NCI-H1694 (cell line): ENCODE measurements around the gene TMEM175.

Source experiments
- DNase-seq: peaks from one replicate; lab custom pipeline; 2025; lab: John Stamatoyannopoulos, UW

TMEM175 gene

GRCh38 chr4:931960-932712 is at the start of gene TMEM175, which contains the start of gene GAK:
TSS of gene TMEM175 (plus strand) at chr4:932460. CDS start at chr4:947740, 15,280 bp downstream.
TSS of gene GAK (minus strand) at chr4:932316. CDS start at chr4:932187, 129 bp downstream.
- DNase-seq, result peak; percentile 70

GRCh38 chr4:882646-883045 is 49.6 kb upstream of the TMEM175 start:
- no peak for DNase-seq

GRCh38 chr4:883377-884095 is 48.7 kb upstream of the TMEM175 start:
- no peak for DNase-seq

- no peak for DNase-seq
These were observed 48.0 kb upstream of the TMEM175 start for GRCh38 chr4:884259-884658.

GRCh38 chr4:884896-885295 is 47.4 kb upstream of the TMEM175 start:
- no peak for DNase-seq

- DNase-seq, result no peak
These were observed 46.9 kb upstream of the TMEM175 start for GRCh38 chr4:885353-885752.

- no peak for DNase-seq
These were observed 46.0 kb upstream of the TMEM175 start for GRCh38 chr4:886244-886643.

GRCh38 chr4:887034-887763 is 45.1 kb upstream of the TMEM175 start:
- DNase-seq, result no peak

- DNase-seq, result no peak
These were observed 44.2 kb upstream of the TMEM175 start for GRCh38 chr4:888029-888428.

GRCh38 chr4:889516-889915 is 42.7 kb upstream of the TMEM175 start:
- no peak for DNase-seq

- DNase-seq, result no peak
These were observed 42.1 kb upstream of the TMEM175 start for GRCh38 chr4:890036-890695.

GRCh38 chr4:891747-892146 is 40.5 kb upstream of the TMEM175 start:
- DNase-seq, result no peak

GRCh38 chr4:892780-893179 is 39.5 kb upstream of the TMEM175 start:
- no peak for DNase-seq

- no peak for DNase-seq
These were observed 38.8 kb upstream of the TMEM175 start for GRCh38 chr4:893276-893994.

GRCh38 chr4:893995-894705 is 38.1 kb upstream of the TMEM175 start:
- no peak for DNase-seq

- DNase-seq, result no peak
These were observed 36.7 kb upstream of the TMEM175 start for GRCh38 chr4:895596-895995.

- no peak for DNase-seq
These were observed 36.0 kb upstream of the TMEM175 start for GRCh38 chr4:896216-896615.

- no peak for DNase-seq
These were observed 35.6 kb upstream of the TMEM175 start for GRCh38 chr4:896630-897029.

- no peak for DNase-seq
These were observed 34.1 kb upstream of the TMEM175 start for GRCh38 chr4:898123-898522.

GRCh38 chr4:898869-899555 is 33.2 kb upstream of the TMEM175 start:
- no peak for DNase-seq
